K562 (cell line): Measurements from ENCODE around the gene GABARAP. TPM values are rescaled to one million over a fixed set of nuclear protein-coding genes. Genes with fewer than 3 reads are reported as not detected.

Experiments
- ATAC-seq: fragments of 200-7000 bp; cut with Tn5 transposase; 3 replicates; pipeline ENCODE4 v1.9.1; 2020; ENCODE audit warnings: moderate library complexity
- BruUV-seq: library from RNA; stranded (reverse); fragments of 400-500 nt; replicated peaks from 2 replicates; lab custom pipeline; 2021; lab: Mats Ljungman, UMichigan
- CTCF ChIA-PET: fragments of 300-600 bp; formaldehyde crosslinking; extraction: SDS; loops from one replicate; lab custom pipeline; 2021; ENCODE audit warnings: low intra/inter-chr PET ratio; lab: Yijun Ruan, JAX
- POLR2A ChIA-PET: fragments of 300-600, 350-650 bp; sonication (Branson Sonifier 250); formaldehyde crosslinking; extraction: SDS; loops from one replicate; lab custom pipeline; 2021; ENCODE audit warnings: antibody characterized with exemption, inconsistent platforms; lab: Yijun Ruan, JAX
- DNase-seq, 4 experiments: peaks; one replicate each; pipeline versions ENCODE4 v3.0.0 to v3.0.0-alpha.2; 2011 to 2018; ENCODE audit warnings: low spot score in 3 of 4, mixed read lengths in 3 of 4; ENCODE audit errors: extremely low read depth in 1 of 4
- FAIRE-seq: peaks from 2 replicates; lab custom pipeline; 2011; peaks lifted over from hg19 to GRCh38; lab: Jason Lieb, UNC
- H2AFZ ChIP-seq: 2 replicates; pipeline ENCODE4 v1.6.0; 2011; ENCODE audit warnings: low read depth, low read length, control low read depth, inconsistent platforms
- H3K27ac ChIP-seq: fragments of 200-600 bp; 3 replicates; pipeline ENCODE4 v1.8.0; 2011; ENCODE audit warnings: low read depth, mild to moderate bottlenecking, control low read depth, inconsistent platforms, low read length, moderate library complexity, mixed read lengths; ENCODE audit errors: extremely low read depth
- H3K27me3 ChIP-seq, 2 experiments: fragments of 300-600 bp in 1 of 2; 2 replicates in 1 of 2; 3 replicates in 1 of 2; pipeline versions ENCODE4 v1.6.0 to v1.8.0; 2011; ENCODE audit warnings: inconsistent platforms in 2 of 2, low read length in 2 of 2, mild to moderate bottlenecking in 1 of 2, mixed read lengths in 1 of 2, moderate library complexity in 1 of 2; ENCODE audit not compliant: control insufficient read depth in 2 of 2, insufficient read depth in 2 of 2
- H3K36me3 ChIP-seq: fragments of 300-600 bp; 3 replicates; pipeline ENCODE4 v1.8.0; 2011; ENCODE audit warnings: mild to moderate bottlenecking, low read length, inconsistent platforms; ENCODE audit not compliant: control insufficient read depth, insufficient read depth
- H3K4me1 ChIP-seq, 2 experiments: fragments of 200-600 bp in 1 of 2; replicated peaks in 1 of 2; 2 replicates in 1 of 2; 3 replicates in 1 of 2; pipeline versions ENCODE4 v1.5.1 to v1.8.0; 2011; ENCODE audit warnings: inconsistent platforms in 2 of 2, low read length in 2 of 2, mild to moderate bottlenecking in 1 of 2, mixed read lengths in 1 of 2, moderate library complexity in 1 of 2; ENCODE audit not compliant: control insufficient read depth in 2 of 2, insufficient read depth in 2 of 2
- H3K4me2 ChIP-seq: 2 replicates; pipeline ENCODE4 v1.6.1; 2011; ENCODE audit warnings: low read length, control low read depth, inconsistent platforms, mixed read lengths; ENCODE audit not compliant: insufficient read depth
- H3K4me3 ChIP-seq: fragments of 200-600 bp; sonication (generic), shearing (Covaris generic); 2 replicates; pipeline ENCODE4 v1.5.1; 2016; ENCODE audit warnings: control low read depth, inconsistent platforms
- H3K79me2 ChIP-seq: fragments of 200-600 bp; 3 replicates; pipeline ENCODE4 v1.8.0; 2011; ENCODE audit warnings: low read length, inconsistent platforms; ENCODE audit not compliant: control insufficient read depth, insufficient read depth
- H3K9ac ChIP-seq, 2 experiments: 2 replicates each; pipeline versions ENCODE4 v1.6.0 to v1.6.1; 2011; ENCODE audit warnings: low read depth in 2 of 2, low read length in 2 of 2, control low read depth in 1 of 2, inconsistent platforms in 1 of 2, mild to moderate bottlenecking in 1 of 2, mixed read lengths in 1 of 2; ENCODE audit not compliant: insufficient read depth in 1 of 2
- H3K9me1 ChIP-seq: one replicate; pipeline ENCODE4 v1.6.0; 2011; ENCODE audit warnings: inconsistent platforms, mild to moderate bottlenecking, low read length, moderate library complexity; ENCODE audit not compliant: control insufficient read depth, insufficient read depth
- H3K9me3 ChIP-seq: replicated peaks from 2 replicates; pipeline ENCODE4 v1.5.1; 2011; ENCODE audit warnings: low read depth, low read length, inconsistent platforms; ENCODE audit not compliant: control insufficient read depth, insufficient read depth
- H4K20me1 ChIP-seq: replicated peaks from 2 replicates; pipeline ENCODE4 v1.6.1; 2011; ENCODE audit warnings: low read length, inconsistent platforms, mixed read lengths; ENCODE audit not compliant: control insufficient read depth, insufficient read depth
- ARID1B ChIP-seq: fragments of 450-650 bp; IDR thresholded peaks from 2 replicates; pipeline ENCODE4 v1.6.1; 2016; ENCODE audit warnings: antibody characterized with exemption, mild to moderate bottlenecking, inconsistent platforms
- MIER1 ChIP-seq: fragments of 450-650 bp; IDR thresholded peaks from 2 replicates; pipeline ENCODE4 v1.6.1; 2016; ENCODE audit warnings: antibody characterized with exemption, mild to moderate bottlenecking, low read depth
- POLR2G ChIP-seq: fragments of 200-400 bp; formaldehyde crosslinking; IDR thresholded peaks from 2 replicates; pipeline ENCODE4 v1.6.1; 2017; ENCODE audit warnings: low read depth, mild to moderate bottlenecking, antibody characterized with exemption, low read length, moderate library complexity
- SIN3A ChIP-seq, 2 experiments: fragments of 150-350 bp in 1 of 2; IDR thresholded peaks; 2 replicates each; pipeline ENCODE4 v1.6.1; 2011 to 2016; ENCODE audit warnings: borderline replicate concordance in 2 of 2, low read depth in 2 of 2, low read length in 2 of 2, mild to moderate bottlenecking in 2 of 2, moderate library complexity in 2 of 2; ENCODE audit not compliant: control insufficient read depth in 1 of 2
- TCF3 ChIP-seq: sonication (generic); formaldehyde crosslinking; IDR thresholded peaks from 2 replicates; pipeline ENCODE4 v1.4.0; 2020; ENCODE audit warnings: mild to moderate bottlenecking, missing genetic modification reagents
- WGBS: fragments of 100-300 bp; shearing (Covaris generic); methylation state at CpG from one replicate; pipeline ENCODE4 v1.1.6; 2016; ENCODE audit warnings: low coverage, mixed read lengths; ENCODE audit not compliant: insufficient coverage; ENCODE audit errors: missing lambda C conversion rate; 5-methylcytosine and 5-hydroxymethylcytosine counted together
- in situ Hi-C: fragments of 300-500 bp; cut with MboI; formaldehyde crosslinking; loops from 4 replicates; pipeline ENCODE4 v1.15.0; 2018; ENCODE audit warnings: inconsistent platforms, mixed read lengths
- intact Hi-C: fragments of 100-400 bp; cut with micrococcal nuclease; formaldehyde crosslinking; loops from 2 replicates; pipeline ENCODE4 v1.14.2; 2022
- polyA plus RNA-seq, 8 experiments: library from polyadenylated mRNA; depleted of rRNA in 4 of 8; stranded (reverse) in 5 of 8; unstranded in 3 of 8; fragments of >200 nt; fragmentation: Nextera tagmentation in 2 of 8; fragmentation: Illumina TruSeq in 1 of 8; extraction: Ambion mirVana in 2 of 8; extraction: Trizol in 1 of 8; gene quantifications; 2 replicates each; pipeline versions ENCODE4 v1.2.1 to v1.2.3, GENCODE V29; 2011 to 2014; ENCODE audit warnings: inconsistent platforms in 1 of 8, missing spikeins in 1 of 8
- total RNA-seq, 7 experiments: library from RNA; depleted of rRNA in 6 of 7; stranded (reverse); fragments of >200 nt in 6 of 7; fragmentation: Illumina TruSeq in 2 of 7; extraction: Trizol in 2 of 7; gene quantifications; 2 replicates each; pipeline versions ENCODE4 v1.2.1 to v1.2.3, GENCODE V29; 2011 to 2021; ENCODE audit warnings: low replicate concordance in 1 of 7
- TF ChIP-seq, protein P1 (sequence below), 2 experiments: fragments of 450-650 bp; formaldehyde crosslinking in 1 of 2; IDR thresholded peaks; 2 replicates each; pipeline versions ENCODE4 v1.4.0 to v1.6.1; 2014 to 2020; ENCODE audit warnings: mild to moderate bottlenecking in 2 of 2, borderline replicate concordance in 1 of 2, low read depth in 1 of 2
- TF ChIP-seq, protein P2 (sequence below): fragments of 450-650 bp; IDR thresholded peaks from 2 replicates; pipeline ENCODE4 v1.6.1; 2018; ENCODE audit not compliant: partially characterized antibody

GABARAP gene
- total and polyA plus RNA-seq, 9 of the 15 experiments (the other 6 are each of a cell fraction or from before 2014, with no cell fraction given) = 47.5 to 373 (median 152) TPM

DNA sequence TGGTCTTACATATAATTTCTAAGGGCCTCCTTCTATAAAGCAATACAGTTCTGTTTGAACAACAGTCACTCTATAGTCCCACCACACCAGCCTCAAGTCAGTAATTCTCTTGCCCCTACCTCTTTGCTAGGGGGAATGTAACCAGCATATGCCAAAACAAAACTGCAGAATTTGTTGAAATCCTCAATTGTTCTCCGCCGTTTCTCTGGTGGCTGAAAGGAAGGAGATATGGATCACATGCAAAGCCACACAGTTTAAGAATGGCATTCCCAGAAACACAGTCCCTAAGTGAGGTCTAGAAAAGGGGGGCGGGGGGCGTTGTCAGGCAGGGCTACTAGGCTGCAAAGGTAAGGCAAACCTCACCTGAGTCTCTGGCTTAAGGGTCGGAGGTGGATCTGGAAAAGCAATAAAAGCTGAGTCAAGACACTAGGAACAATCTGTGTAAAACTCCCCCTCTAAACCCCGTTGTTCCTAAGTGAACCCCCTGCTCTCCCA, 4.9 kb downstream of the GABARAP start:
- in situ Hi-C loops (no loop called here), intact Hi-C loops (loop anchor here (5.0 kb wide), 1 partner anchor 45 kb away; the partner anchor contains the start of gene SLC2A4)
- H3K27ac ChIP-seq = peak overlapping the region; percentile 94; the same call in 2 of the 3 replicates
- H3K4me1 ChIP-seq = peaks cover 35 to 37% of the 10 kb centered on the region in 2 experiments; a peak in 4 of 5 replicates
- BruUV-seq = no TSS peak
- no peaks in the 10 kb centered on the region for H3K9me1 ChIP-seq
- no peaks in the 10 kb centered on the region for H3K27me3 ChIP-seq
- POLR2A ChIA-PET = interaction anchor here (1.1 to 6.6 kb wide), 2 partner anchors 11 to 15 kb away, joined by 3 to 73 read pairs; partner anchors contain the start of genes ACADVL and DLG4
- H3K36me3 ChIP-seq = peaks cover 48% of the 10 kb centered on the region; the same call in 2 of the 3 replicates
- 6% methylated on average over 4 of the region's 6 CpGs for WGBS
- peaks cover 91% of the 10 kb centered on the region for H3K79me2 ChIP-seq
- FAIRE-seq = peak; percentile 68
- no peaks in the 10 kb centered on the region for H3K9me3 ChIP-seq
- peak overlapping the region; percentile 72 for H3K4me2 ChIP-seq
- no peak for DNase-seq
- peak overlapping the region; percentile 79 for H3K4me3 ChIP-seq
- CTCF ChIA-PET = no interaction called here
- peak overlapping the region; percentile 93 to 98 for H3K9ac ChIP-seq
- no peak for ATAC-seq
- no peak overlapping the region for H2AFZ ChIP-seq
- peaks cover 5% of the 10 kb centered on the region; the same call in 1 of the 2 replicates for H4K20me1 ChIP-seq
- TF ChIP-seq, protein P1, sequence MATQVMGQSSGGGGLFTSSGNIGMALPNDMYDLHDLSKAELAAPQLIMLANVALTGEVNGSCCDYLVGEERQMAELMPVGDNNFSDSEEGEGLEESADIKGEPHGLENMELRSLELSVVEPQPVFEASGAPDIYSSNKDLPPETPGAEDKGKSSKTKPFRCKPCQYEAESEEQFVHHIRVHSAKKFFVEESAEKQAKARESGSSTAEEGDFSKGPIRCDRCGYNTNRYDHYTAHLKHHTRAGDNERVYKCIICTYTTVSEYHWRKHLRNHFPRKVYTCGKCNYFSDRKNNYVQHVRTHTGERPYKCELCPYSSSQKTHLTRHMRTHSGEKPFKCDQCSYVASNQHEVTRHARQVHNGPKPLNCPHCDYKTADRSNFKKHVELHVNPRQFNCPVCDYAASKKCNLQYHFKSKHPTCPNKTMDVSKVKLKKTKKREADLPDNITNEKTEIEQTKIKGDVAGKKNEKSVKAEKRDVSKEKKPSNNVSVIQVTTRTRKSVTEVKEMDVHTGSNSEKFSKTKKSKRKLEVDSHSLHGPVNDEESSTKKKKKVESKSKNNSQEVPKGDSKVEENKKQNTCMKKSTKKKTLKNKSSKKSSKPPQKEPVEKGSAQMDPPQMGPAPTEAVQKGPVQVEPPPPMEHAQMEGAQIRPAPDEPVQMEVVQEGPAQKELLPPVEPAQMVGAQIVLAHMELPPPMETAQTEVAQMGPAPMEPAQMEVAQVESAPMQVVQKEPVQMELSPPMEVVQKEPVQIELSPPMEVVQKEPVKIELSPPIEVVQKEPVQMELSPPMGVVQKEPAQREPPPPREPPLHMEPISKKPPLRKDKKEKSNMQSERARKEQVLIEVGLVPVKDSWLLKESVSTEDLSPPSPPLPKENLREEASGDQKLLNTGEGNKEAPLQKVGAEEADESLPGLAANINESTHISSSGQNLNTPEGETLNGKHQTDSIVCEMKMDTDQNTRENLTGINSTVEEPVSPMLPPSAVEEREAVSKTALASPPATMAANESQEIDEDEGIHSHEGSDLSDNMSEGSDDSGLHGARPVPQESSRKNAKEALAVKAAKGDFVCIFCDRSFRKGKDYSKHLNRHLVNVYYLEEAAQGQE (IDR thresholded peaks at IDR 0.05; ENCODE audit: borderline replicate concordance) = no peak
- TF ChIP-seq, protein P1 (CRISPR knock-in tag; IDR thresholded peaks at IDR 0.05; ENCODE audit: low read depth) = no peak
- TF ChIP-seq MIER1 = no peak
- no peak for TF ChIP-seq TCF3 (CRISPR knock-in tag)
- 0 out of 4 replicates have a peak, but pooled peaks of 1 of the 2 experiments have one; percentile 1 for TF ChIP-seq SIN3A (IDR thresholded peaks at IDR 0.05; ENCODE audit: borderline replicate concordance in 2 of 2, control insufficient read depth in 1 of 2, low read depth in 2 of 2, low read length in 2 of 2)
- TF ChIP-seq ARID1B = no peak
- TF ChIP-seq, protein P2, sequence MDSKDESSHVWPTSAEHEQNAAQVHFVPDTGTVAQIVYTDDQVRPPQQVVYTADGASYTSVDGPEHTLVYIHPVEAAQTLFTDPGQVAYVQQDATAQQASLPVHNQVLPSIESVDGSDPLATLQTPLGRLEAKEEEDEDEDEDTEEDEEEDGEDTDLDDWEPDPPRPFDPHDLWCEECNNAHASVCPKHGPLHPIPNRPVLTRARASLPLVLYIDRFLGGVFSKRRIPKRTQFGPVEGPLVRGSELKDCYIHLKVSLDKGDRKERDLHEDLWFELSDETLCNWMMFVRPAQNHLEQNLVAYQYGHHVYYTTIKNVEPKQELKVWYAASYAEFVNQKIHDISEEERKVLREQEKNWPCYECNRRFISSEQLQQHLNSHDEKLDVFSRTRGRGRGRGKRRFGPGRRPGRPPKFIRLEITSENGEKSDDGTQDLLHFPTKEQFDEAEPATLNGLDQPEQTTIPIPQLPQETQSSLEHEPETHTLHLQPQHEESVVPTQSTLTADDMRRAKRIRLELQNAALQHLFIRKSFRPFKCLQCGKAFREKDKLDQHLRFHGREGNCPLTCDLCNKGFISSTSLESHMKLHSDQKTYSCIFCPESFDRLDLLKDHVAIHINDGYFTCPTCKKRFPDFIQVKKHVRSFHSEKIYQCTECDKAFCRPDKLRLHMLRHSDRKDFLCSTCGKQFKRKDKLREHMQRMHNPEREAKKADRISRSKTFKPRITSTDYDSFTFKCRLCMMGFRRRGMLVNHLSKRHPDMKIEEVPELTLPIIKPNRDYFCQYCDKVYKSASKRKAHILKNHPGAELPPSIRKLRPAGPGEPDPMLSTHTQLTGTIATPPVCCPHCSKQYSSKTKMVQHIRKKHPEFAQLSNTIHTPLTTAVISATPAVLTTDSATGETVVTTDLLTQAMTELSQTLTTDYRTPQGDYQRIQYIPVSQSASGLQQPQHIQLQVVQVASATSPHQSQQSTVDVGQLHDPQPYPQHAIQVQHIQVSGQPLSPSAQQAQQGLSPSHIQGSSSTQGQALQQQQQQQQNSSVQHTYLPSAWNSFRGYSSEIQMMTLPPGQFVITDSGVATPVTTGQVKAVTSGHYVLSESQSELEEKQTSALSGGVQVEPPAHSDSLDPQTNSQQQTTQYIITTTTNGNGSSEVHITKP = peak; percentile 88
- no peak for TF ChIP-seq POLR2G
